EH (cell line): ENCODE measurements around the gene AGFG1.

Experiments used
- DNase-seq: peaks from one replicate; pipeline ENCODE4 v3.0.0-alpha.2; 2015; ENCODE audit warnings: low read depth

AGFG1 gene

DNA sequence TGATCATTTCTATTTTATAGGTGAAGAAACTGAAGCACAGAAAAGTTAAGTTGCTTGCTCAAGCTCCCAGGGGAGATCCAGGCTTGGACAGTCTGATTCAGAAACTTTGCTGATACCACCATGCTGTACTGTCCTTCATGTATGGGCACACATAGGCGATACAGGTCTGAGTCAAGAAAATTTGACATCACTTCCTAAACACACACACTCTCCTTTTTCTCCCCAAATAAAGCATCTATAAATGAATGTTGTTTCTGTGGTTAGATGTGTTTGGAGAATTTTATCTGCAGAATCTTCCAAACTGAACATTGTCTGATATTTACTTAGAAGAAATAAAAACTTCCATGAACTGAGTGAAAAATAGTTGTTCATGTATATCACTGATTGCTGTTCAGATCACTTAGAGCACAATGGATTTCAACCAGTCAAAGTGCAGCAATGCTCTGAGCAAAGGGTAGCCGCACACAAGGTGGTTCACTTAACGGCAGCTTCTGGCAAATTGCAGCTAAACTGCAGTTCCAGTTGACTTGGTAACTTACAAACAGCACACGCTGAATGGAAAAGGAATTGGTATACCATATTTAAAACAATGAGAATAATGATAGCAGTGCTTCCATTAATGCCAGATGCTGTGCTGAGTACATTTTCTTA, 10.0 kb upstream of the AGFG1 start:
- no peak for DNase-seq

DNA sequence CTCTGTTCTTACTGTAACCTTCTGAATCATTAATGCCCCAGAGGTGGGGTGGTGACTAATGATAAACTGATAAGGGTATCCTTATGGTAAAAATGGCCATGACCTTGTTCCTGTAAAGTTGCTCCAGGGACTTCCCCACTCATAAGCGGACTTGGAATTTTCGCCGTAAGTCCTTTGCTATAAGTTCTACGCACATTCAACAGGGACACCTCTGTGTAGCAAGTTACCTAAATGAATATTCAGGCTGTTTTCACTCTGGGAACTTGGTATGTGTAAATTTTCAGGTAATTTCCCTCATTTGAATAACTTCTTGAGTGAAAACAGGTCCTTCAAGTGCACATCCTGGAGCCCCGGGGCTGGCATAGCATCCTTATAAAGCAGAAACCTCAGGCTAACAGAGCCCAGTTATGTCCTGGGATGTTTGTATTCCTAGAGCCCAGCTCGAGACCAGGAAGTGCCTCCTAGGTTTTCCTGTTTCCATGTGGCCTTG, 9.4 kb upstream of the AGFG1 start:
- no peak for DNase-seq

DNA sequence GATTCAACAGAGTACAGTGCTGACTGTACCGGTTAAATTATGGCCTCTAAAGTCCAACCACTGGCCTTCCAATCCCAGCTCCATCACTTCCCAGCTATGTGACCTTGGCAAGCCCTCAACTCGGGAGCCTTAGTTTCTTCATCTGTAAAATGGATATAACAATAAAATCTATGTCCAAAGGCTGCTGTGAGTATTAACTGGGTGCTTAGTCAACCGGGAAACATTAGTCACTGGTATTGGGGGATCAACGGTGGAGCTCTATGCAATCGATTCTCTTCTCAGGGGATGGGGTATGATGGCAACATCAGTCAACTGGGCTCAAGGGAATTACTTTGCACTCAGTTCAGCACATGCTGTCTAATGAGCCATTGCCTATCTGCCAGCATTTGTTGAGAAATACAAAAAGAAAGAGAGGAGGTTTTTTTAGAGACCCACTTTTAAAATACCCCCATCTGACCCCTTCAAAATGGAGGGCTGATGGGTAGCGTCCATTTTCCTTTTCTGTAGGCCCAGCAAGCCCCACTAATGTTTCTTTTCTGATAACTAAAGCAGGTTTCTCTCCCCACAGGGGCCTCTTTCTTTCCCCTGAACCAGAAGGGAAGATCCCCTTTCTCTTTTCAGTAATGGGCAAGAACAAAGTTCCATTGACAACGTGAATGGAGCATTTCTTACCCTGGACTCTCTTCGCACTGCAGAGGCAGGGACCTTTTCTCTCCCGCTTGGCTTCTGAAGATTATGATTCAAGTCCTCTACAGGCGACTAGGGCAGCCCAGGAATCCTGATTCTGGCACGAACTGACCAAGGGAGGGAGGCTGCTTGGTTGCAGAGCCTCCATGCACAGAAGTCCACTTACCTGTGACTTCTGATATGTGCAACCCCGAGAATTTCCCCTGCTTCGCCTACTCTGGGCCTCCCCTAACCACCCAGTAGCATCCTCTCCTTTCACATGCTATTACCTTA, 8.7 kb upstream of the AGFG1 start:
- DNase-seq = no peak

DNA sequence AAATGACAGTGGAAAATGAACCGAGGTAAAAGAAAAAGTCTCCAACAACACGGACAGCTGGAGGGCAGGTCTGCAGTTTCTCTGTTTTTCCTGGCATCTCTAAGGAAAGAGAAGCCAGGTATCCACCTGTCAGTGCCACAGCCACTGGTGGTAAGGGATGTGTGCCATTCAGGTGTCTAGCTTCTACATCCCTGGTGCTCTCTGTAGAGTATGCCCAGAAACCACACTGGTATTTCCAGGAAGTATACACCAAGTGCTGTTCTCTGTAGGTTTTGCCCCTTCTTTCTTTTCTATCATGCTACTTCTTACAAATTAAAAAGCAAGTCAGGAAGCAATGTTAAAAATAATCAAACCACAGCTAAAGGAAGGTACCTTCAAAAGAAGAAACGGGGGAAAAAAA, 7.6 kb upstream of the AGFG1 start:
- no peak for DNase-seq

DNA sequence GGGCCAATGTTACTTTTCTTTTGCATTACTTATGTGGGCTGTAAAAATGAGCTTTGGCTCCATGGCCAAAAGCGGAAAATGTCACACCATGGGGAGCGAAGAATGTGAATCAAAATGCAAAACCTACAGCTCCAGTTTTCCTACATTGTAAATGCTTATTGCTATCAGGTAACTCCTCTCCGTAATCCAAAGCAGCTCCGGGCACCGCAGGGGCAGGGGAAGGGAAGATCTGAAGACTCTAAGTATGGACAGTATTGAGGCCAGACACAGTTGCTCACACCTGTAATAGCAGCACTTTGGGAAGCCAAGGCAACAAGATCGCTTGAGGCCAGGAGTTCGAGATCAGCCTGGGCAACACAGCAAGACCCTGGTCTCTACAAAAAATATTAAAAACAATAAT, 7.1 kb upstream of the AGFG1 start:
- no peak for DNase-seq

GRCh38 chr2:227466887-227467600, 4.9 kb upstream of the AGFG1 start:
- DNase-seq = no peak

DNA sequence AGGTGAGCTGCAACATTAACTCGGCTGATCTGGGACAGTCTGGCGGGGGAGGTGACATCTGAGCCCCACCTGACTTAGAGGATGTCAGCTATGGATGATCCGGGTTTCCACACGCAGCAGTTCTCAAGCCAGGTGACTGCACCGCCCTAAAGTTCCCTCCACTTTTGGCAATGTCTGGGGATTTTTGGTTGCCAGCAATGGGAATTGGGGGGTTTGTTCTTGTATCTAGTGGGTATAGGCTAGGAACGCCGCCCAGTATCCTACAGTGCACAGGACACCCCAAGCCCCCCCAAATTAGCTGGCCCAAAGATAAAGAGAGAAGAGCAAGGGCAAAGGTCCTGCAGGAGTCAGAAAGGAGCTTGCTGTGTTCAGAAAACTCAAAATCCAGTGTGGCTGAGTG, 544 bp upstream of the AGFG1 start:
- no peak for DNase-seq

DNA sequence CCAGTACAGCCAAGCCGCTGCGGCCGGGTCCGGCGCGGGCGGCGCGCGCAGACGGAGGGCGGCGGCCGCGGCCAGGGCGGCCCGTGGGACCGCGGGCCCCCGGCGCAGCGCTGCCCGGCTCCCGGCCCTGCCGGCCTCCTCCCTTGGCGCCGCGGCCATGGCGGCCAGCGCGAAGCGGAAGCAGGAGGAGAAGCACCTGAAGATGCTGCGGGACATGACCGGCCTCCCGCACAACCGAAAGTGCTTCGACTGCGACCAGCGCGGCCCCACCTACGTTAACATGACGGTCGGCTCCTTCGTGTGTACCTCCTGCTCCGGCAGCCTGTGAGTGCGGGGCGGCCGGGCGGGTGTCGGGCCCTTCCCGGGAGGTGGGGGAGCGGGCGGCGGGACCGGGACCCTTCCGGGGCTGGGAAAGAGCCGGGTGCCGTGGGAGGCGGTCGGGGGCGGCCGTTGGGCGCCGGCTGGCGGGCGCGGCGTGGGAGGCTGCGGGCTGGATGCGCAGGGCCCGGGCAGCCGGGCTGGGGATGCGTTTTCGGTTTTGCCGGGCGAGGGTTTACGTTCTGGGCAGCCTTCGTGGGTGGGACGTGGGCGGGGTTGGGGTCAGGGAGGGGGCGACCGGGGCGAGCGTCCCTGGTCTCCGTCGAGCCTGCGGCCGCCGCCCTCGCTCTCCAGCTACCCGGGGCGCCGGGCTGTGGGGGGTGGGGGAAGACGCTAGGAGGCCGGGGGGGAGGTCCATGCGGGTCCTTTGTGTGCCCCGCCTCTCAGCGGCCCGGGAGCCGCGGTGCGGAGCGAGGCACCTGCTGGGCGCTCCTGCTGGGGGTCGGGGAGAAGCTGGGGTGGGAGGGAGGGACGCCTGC, 537 bp downstream of the AGFG1 start:
- DNase-seq = peak; percentile 45

- no peak for DNase-seq
Observed at GRCh38 chr2:227473122-227473461, 1.1 kb downstream of the AGFG1 start.

GRCh38 chr2:227473806-227474205, 1.9 kb downstream of the AGFG1 start:
- DNase-seq = no peak

DNA sequence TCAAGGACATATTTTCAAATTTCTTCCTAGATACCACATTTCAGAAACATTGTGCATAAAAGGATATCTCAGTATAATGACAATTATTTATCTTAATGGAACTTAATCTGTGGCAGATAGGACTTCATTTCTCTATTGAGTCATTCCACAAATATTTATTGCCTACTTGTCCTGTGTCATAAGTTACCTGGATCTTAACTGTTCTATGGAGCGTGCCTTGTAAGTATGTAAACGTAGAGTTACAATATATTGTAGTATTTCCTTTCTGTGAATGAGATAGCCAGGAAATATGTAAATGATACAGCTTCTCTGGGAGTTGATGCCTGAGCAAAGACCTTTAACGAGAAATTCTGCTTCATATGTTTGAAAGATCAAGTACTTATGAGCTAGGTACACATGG, 2.5 kb downstream of the AGFG1 start:
- DNase-seq = no peak

- DNase-seq = peak; percentile 46
Observed at GRCh38 chr2:227477291-227477690, 5.3 kb downstream of the AGFG1 start.

DNA sequence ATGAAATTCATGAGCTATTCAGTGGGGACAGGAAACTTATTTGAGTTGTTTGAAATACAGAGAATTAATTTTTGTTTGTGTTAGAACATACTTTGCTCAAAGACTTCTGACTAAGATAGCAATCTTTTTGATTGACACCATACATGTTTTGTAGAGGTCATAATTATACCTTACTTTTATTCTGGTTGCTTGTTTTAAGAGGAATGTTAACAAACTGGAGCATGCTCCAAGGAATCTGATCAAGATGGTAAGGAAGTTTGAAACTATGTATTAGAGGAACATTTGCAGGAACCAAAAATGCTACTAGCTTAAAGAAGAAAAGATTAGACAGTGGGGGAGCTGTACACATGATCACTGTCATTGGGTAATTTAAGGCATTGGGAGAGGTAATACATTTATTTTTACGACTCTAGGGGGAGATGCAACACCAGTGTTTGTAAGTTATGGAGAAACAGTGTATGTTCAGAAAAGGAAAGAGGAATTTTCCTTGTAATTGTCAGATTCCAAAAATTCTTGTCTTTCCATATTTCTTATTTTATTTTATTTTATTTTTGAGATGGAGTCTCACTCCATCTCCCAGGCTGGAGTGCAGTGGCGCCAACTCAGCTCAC, 8.0 kb downstream of the AGFG1 start:
- DNase-seq = peak; percentile 45

- no peak for DNase-seq
Observed at GRCh38 chr2:227480528-227480927, 8.6 kb downstream of the AGFG1 start.

DNA sequence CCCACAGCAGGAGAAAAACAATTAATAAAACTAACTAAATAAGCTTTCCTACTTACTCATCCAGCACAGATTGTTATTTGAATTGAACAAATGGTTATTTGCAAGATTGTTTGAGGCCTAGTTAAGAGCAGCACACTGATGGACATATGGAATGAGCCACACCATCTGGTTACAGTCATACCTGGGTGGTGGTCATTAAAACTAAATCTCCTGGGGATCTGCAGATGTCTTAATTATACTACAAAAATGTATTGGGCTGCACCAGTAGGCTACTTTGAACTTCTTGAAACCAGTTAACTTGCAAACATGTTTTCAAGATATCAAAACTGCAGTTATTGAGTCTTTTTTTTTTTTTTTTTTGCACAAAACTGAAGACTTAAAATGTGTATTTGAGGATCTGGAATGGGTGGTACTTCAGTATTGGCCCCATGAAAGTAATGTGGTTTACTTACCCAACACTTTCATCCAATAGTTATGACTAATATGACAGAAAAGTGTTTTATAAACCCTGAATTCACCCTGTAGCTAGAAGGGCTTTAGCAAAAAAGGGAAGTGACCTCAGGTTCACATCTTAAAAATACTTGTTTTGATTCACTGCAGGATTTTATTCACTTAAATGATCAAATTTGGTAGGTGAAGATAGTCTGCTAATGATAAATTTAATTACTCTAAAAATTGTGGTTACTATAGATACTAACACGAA, 10.8 kb downstream of the AGFG1 start:
- DNase-seq = peak; percentile 29

- DNase-seq = no peak
Observed at GRCh38 chr2:227485429-227485828, 13.5 kb downstream of the AGFG1 start.

DNA sequence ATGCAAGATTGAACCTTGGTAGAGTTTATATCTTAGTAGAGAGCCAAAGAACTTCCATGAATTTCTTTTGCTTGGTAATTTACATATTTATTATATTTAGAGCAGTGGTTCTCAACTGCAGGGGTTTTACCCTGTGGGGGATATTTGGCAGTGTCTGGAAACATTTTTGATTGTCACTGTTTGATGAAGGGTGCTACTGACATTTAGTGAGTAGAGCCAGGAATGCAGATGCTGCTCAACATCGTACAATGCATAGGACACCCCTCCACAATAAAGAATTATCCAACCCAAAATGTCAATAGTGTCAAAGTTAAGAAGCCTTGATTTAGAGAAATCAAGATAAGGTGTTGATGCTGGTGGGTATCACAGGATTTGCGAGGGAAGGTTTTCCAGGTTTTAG, 14.7 kb downstream of the AGFG1 start:
- no peak for DNase-seq

DNA sequence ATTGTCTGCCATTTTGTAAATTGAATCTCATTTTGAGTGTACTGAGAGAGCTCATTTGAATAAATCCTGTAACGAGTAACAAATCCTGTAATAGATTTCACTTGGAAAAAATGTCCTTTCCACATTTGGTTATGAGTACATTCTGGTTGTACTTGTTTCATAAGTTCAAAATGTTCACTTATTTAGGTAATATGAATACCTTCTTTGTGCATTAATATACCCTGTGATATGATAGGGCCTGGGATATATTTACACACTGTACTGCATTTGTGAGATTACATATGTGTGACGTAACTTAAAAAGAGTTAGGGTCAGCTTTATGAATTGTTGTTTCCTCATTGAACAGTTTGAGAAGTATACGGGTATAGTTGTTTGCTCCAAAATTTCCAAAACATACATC, 16.1 kb downstream of the AGFG1 start:
- no peak for DNase-seq

- no peak for DNase-seq
Observed at GRCh38 chr2:227491386-227491785, 19.4 kb downstream of the AGFG1 start.

GRCh38 chr2:227493524-227493923, 21.6 kb downstream of the AGFG1 start:
- no peak for DNase-seq

DNA sequence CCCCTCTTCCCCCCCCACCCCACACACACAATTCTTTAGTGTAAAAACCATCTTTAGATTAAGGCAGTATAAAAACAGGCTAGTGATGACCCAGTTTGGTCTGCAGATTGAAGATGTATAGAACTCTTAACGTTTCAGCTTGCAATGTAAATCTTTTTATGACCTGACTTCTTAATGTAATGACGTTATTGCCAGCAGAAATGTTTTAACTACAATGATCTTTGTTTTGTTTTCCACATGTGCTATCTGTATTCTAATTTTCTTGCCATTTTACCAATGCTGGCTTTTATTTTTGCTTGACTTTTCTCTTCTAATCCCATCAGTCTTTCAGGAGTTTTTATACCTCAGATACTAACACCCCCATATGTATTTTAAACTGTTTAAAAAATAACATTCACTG, 25.2 kb downstream of the AGFG1 start:
- DNase-seq = no peak
